Natural killer cell (primary cell): Measurements from ENCODE around the gene EMC1. TPM values are rescaled to one million over a fixed set of nuclear protein-coding genes. Genes with fewer than 3 reads are reported as not detected.
"Not testable (repeated sequence)": the region's sequence is repeated elsewhere in the genome, so short reads cannot be mapped to it uniquely, and the experiment has no call there.

Experiments used
- ATAC-seq, 3 donors: fragments of 150-1000 bp in 2 of 3; fragments of 200-7000 bp in 1 of 3; cut with Tn5 transposase; 1 replicate in 1 of 3; 2 replicates in 2 of 3; pipeline ENCODE4 v1.10.0; 2021; ENCODE audit warnings: mild to moderate bottlenecking in 2 of 3, moderate library complexity in 2 of 3
- DNase-seq, 2 donors: peaks; one replicate each; pipeline versions ENCODE4 v3.0.0 to v3.0.0-alpha.2; 2013 to 2021; ENCODE audit warnings: mixed read lengths in 1 of 2
- H3K27ac ChIP-seq: one replicate; pipeline ENCODE4 v1.5.1; 2013; ENCODE audit warnings: mild to moderate bottlenecking, low read length
- H3K27me3 ChIP-seq: one replicate; pipeline ENCODE4 v1.6.1; 2013; ENCODE audit warnings: low read length; ENCODE audit not compliant: control insufficient read depth, insufficient read depth
- H3K36me3 ChIP-seq: one replicate; pipeline ENCODE4 v1.6.1; 2013; ENCODE audit warnings: low read length; ENCODE audit not compliant: control insufficient read depth, insufficient read depth
- H3K4me1 ChIP-seq: one replicate; pipeline ENCODE4 v1.6.1; 2013; ENCODE audit warnings: low read length; ENCODE audit not compliant: control insufficient read depth, insufficient read depth
- H3K4me3 ChIP-seq: one replicate; pipeline ENCODE4 v1.5.1; 2013; ENCODE audit warnings: low read length
- H3K9me3 ChIP-seq: one replicate; pipeline ENCODE4 v1.6.1; 2013; ENCODE audit warnings: low read length; ENCODE audit not compliant: control insufficient read depth, insufficient read depth
- H3K27ac Mint-ChIP-seq, 2 donors: one replicate each; pipeline ENCODE4 v1.8.0; 2022; ENCODE audit warnings: mild to moderate bottlenecking in 2 of 2, mixed read lengths in 2 of 2, moderate library complexity in 1 of 2
- H3K27me3 Mint-ChIP-seq, 2 donors: one replicate each; pipeline ENCODE4 v1.8.0; 2022; ENCODE audit warnings: low read depth in 2 of 2, mixed read lengths in 2 of 2
- H3K36me3 Mint-ChIP-seq: one replicate; pipeline ENCODE4 v1.8.0; 2022; ENCODE audit warnings: mixed read lengths
- H3K4me1 Mint-ChIP-seq, 2 donors: one replicate each; pipeline ENCODE4 v1.8.0; 2022; ENCODE audit warnings: mixed read lengths in 2 of 2
- H3K4me3 Mint-ChIP-seq: one replicate; pipeline ENCODE4 v1.8.0; 2022; ENCODE audit warnings: mild to moderate bottlenecking, moderate library complexity, mixed read lengths
- H3K9me3 Mint-ChIP-seq, 2 donors: one replicate each; pipeline ENCODE4 v1.8.0; 2022; ENCODE audit warnings: mixed read lengths in 2 of 2
- CTCF ChIP-seq: fragments of 200-600 bp; IDR thresholded peaks from one replicate; pipeline ENCODE4 v1.8.0; 2022; ENCODE audit warnings: antibody characterized with exemption
- WGBS: methylation state at CpG from one replicate; pipeline ENCODE4 v1.1.7; 2013; ENCODE audit warnings: missing lambda C conversion rate; ENCODE audit not compliant: insufficient coverage; 5-methylcytosine and 5-hydroxymethylcytosine counted together
- intact Hi-C: fragments of 100-400 bp; cut with micrococcal nuclease; formaldehyde crosslinking; loops from one replicate; pipeline ENCODE4 v1.14.2; 2022
- total RNA-seq, 4 donors: library from RNA; stranded (reverse); fragments of 120-200 nt in 1 of 4; gene quantifications; one replicate each; pipeline versions ENCODE4 v1.2.3 to v1.2.4, GENCODE V29; 2013 to 2022

The EMC1 gene
- total RNA-seq, 3 donors from 2014 or later (not counting 1 experiment from before 2014, with no cell fraction given), result 30.7 to 36.0 (median 33.5) TPM

GRCh38 chr1:19284881-19285280, 33.6 kb upstream of the EMC1 start:
- H3K27me3 Mint-ChIP-seq, result peaks cover 12 to 17% of the 10 kb centered on the region in 2 donors
- Histone ChIP-seq H3K4me1 (peaks cover 4% of the 10 kb centered on the region), H3K27ac (no peak overlapping the region), H3K9me3 (no peaks in the 10 kb centered on the region), H3K27me3 (no peaks in the 10 kb centered on the region), H3K36me3 (no peaks in the 10 kb centered on the region), H3K4me3 (no peak overlapping the region)
- H3K4me1 Mint-ChIP-seq, result peaks cover 12% of the 10 kb centered on the region in 2 donors
- ATAC-seq (no peak), DNase-seq (no peak)
- no peaks in the 10 kb centered on the region for H3K9me3 Mint-ChIP-seq
- H3K27ac Mint-ChIP-seq, result no peak overlapping the region
- 91% methylated on average over 7 of the region's 8 CpGs for WGBS
- no peaks in the 10 kb centered on the region for H3K36me3 Mint-ChIP-seq
- H3K4me3 Mint-ChIP-seq, result no peak overlapping the region
- TF ChIP-seq CTCF, result no peak
- intact Hi-C loops, result no loop called here

GRCh38 chr1:19283891-19284290, 32.6 kb upstream of the EMC1 start:
- peaks cover 6 to 7% of the 10 kb centered on the region in 2 donors for H3K27me3 Mint-ChIP-seq
- no peak for DNase-seq
- H3K27ac ChIP-seq, result no peak overlapping the region
- intact Hi-C loops, result no loop called here
- H3K4me1 ChIP-seq, result peaks cover 2% of the 10 kb centered on the region
- H3K9me3 ChIP-seq, result no peaks in the 10 kb centered on the region
- peaks cover 7 to 8% of the 10 kb centered on the region in 2 donors for H3K4me1 Mint-ChIP-seq
- no peaks in the 10 kb centered on the region for H3K36me3 ChIP-seq
- no peaks in the 10 kb centered on the region for H3K27me3 ChIP-seq
- no peak overlapping the region for H3K27ac Mint-ChIP-seq
- H3K36me3 Mint-ChIP-seq, result no peaks in the 10 kb centered on the region
- 96% methylated on average over 9 of the region's 9 CpGs for WGBS
- ATAC-seq, result no peak
- no peak overlapping the region for H3K4me3 ChIP-seq
- no peak overlapping the region for H3K4me3 Mint-ChIP-seq
- H3K9me3 Mint-ChIP-seq, result no peaks in the 10 kb centered on the region
- no peak for TF ChIP-seq CTCF

- no peaks in the 10 kb centered on the region for H3K4me1 ChIP-seq
- no peak for DNase-seq
- intact Hi-C loops, result no loop called here
- H3K9me3 ChIP-seq, result peaks cover 3% of the 10 kb centered on the region
- no peaks in the 10 kb centered on the region for H3K36me3 ChIP-seq
- peaks cover 0 to 5% of the 10 kb centered on the region in 2 donors for H3K4me1 Mint-ChIP-seq
- no peak for ATAC-seq
- no peak overlapping the region for H3K4me3 Mint-ChIP-seq
- H3K27me3 ChIP-seq, result peaks cover 4% of the 10 kb centered on the region
- WGBS, result 100% methylated on average over 3 of the region's 5 CpGs
- no peak overlapping the region for H3K4me3 ChIP-seq
- H3K9me3 Mint-ChIP-seq, result no peaks in the 10 kb centered on the region
- no peak overlapping the region for H3K27ac Mint-ChIP-seq
- H3K36me3 Mint-ChIP-seq, result no peaks in the 10 kb centered on the region
- peaks cover 10 to 21% of the 10 kb centered on the region in 2 donors for H3K27me3 Mint-ChIP-seq
- H3K27ac ChIP-seq, result no peak overlapping the region
- no peak for TF ChIP-seq CTCF
Measured at GRCh38 chr1:19274636-19275035, 23.3 kb upstream of the EMC1 start.

GRCh38 chr1:19273844-19274531, 22.7 kb upstream of the EMC1 start:
- intact Hi-C loops, H3K36me3 ChIP-seq, DNase-seq, H3K4me3 Mint-ChIP-seq, H3K4me1 Mint-ChIP-seq, H3K9me3 ChIP-seq, H3K4me1 ChIP-seq, H3K9me3 Mint-ChIP-seq, H3K4me3 ChIP-seq, H3K36me3 Mint-ChIP-seq, H3K27me3 ChIP-seq, H3K27ac ChIP-seq, H3K27ac Mint-ChIP-seq: not testable (repeated sequence)
- ATAC-seq, result peak in 2 of 3 donors; percentile 24 to 50
- peaks cover 10 to 21% of the 10 kb centered on the region in 2 donors for H3K27me3 Mint-ChIP-seq
- 19% methylated on average over 47 of the region's 66 CpGs for WGBS
